Stimulated activated CD4-positive, alpha-beta T cell treated with anti-CD3 and anti-CD28 coated beads, Interleukin-4, amount 100 ng/mL, for 4 hours (primary cell): ENCODE measurements around the gene NAGLU.
A peak's percentile ranks its signal among the peaks of the same experiment; 100 is the strongest.

Source experiments
- DNase-seq, 2 experiments: peaks; one replicate each; pipeline ENCODE4 v3.0.0-alpha.2; 2020

The NAGLU gene

GRCh38 chr17:42536048-42536371 is at the start of gene NAGLU:
NAGLU (plus strand) TSS chr17:42536241; CDS start chr17:42536273, 32 bp downstream.
- DNase-seq, result peak; percentile 77 to 84

- no peak for DNase-seq
Measured at GRCh38 chr17:42488032-42488431, 48.0 kb upstream of the NAGLU start.

- no peak for DNase-seq
Measured at GRCh38 chr17:42493319-42493718, 42.7 kb upstream of the NAGLU start.

GRCh38 chr17:42494673-42495072 is 41.4 kb upstream of the NAGLU start:
- DNase-seq, result no peak

GRCh38 chr17:42498828-42499227 is 37.2 kb upstream of the NAGLU start:
- DNase-seq, result no peak

GRCh38 chr17:42502091-42502490 is 34.0 kb upstream of the NAGLU start:
- DNase-seq, result no peak

GRCh38 chr17:42502926-42503325 is 33.1 kb upstream of the NAGLU start:
- DNase-seq, result no peak

GRCh38 chr17:42507671-42508070 is 28.4 kb upstream of the NAGLU start:
- DNase-seq, result no peak

GRCh38 chr17:42508426-42509165 is 27.4 kb upstream of the NAGLU start:
- no peak for DNase-seq

- no peak for DNase-seq
Measured at GRCh38 chr17:42509409-42509808, 26.6 kb upstream of the NAGLU start.

- no peak for DNase-seq
Measured at GRCh38 chr17:42509841-42510240, 26.2 kb upstream of the NAGLU start.

GRCh38 chr17:42512246-42512645 is 23.8 kb upstream of the NAGLU start:
- DNase-seq, result no peak

- no peak for DNase-seq
Measured at GRCh38 chr17:42512733-42513251, 23.2 kb upstream of the NAGLU start.

- DNase-seq, result no peak
Measured at GRCh38 chr17:42513686-42514085, 22.4 kb upstream of the NAGLU start.

GRCh38 chr17:42514279-42514678 is 21.8 kb upstream of the NAGLU start:
- DNase-seq, result no peak

GRCh38 chr17:42514867-42515266 is 21.2 kb upstream of the NAGLU start:
- no peak for DNase-seq

- peak; percentile 67 to 76 for DNase-seq
Measured at GRCh38 chr17:42517516-42517915, 18.5 kb upstream of the NAGLU start.

GRCh38 chr17:42518046-42518754 is 17.8 kb upstream of the NAGLU start:
- no peak for DNase-seq

- DNase-seq, result no peak
Measured at GRCh38 chr17:42518755-42519545, 17.1 kb upstream of the NAGLU start.

- no peak for DNase-seq
Measured at GRCh38 chr17:42519546-42520491, 16.2 kb upstream of the NAGLU start.

- no peak for DNase-seq
Measured at GRCh38 chr17:42520540-42520951, 15.5 kb upstream of the NAGLU start.

GRCh38 chr17:42521036-42521435 is 15.0 kb upstream of the NAGLU start:
- DNase-seq, result no peak
